PC-3 (cell line): ENCODE results near the gene EXOC6B. TPM values are rescaled to one million over a fixed set of nuclear protein-coding genes. Genes with fewer than 3 reads are reported as not detected.

Experiments
- ATAC-seq: fragments of 200-7000 bp; cut with Tn5 transposase; 2 replicates; pipeline ENCODE4 v1.9.1; 2020; ENCODE audit warnings: mild to moderate bottlenecking, moderate library complexity
- BruUV-seq: library from RNA; stranded (reverse); fragments of 400-500 nt; replicated peaks from 2 replicates; lab custom pipeline; 2021; lab: Mats Ljungman, UMichigan
- CTCF ChIA-PET: fragments of 300-600 bp; sonication (Branson Sonifier 250); formaldehyde crosslinking; loops from one replicate; lab custom pipeline; 2022; ENCODE audit warnings: antibody characterized with exemption; lab: Charles Lee
- POLR2A ChIA-PET: fragments of 300-600 bp; sonication (Branson Sonifier 250); formaldehyde crosslinking; loops from one replicate; lab custom pipeline; 2022; ENCODE audit warnings: antibody characterized with exemption; ENCODE audit not compliant: unreplicated experiment; lab: Charles Lee
- DNase-seq: peaks from one replicate; pipeline ENCODE4 v3.0.0-alpha.2; 2015
- H2AFZ ChIP-seq: fragments of 300-600 bp; sonication (generic); 2 replicates; pipeline ENCODE4 v1.6.0; 2016; ENCODE audit warnings: antibody characterized with exemption, low read length
- H3F3A ChIP-seq: fragments of 300-600 bp; sonication (generic); one replicate; pipeline ENCODE4 v1.6.0; 2017; ENCODE audit warnings: antibody characterized with exemption, low read length, control low read depth, mild to moderate bottlenecking; ENCODE audit not compliant: unreplicated experiment
- H3K27ac ChIP-seq: fragments of 300-600 bp; sonication (generic); 2 replicates; pipeline ENCODE4 v1.5.1; 2016; ENCODE audit warnings: mild to moderate bottlenecking, low read length
- H3K27me3 ChIP-seq: fragments of 300-600 bp; sonication (generic); 2 replicates; pipeline ENCODE4 v1.6.1; 2016; ENCODE audit warnings: low read length, mixed read lengths
- H3K36me3 ChIP-seq: fragments of 300-600 bp; sonication (generic); 2 replicates; pipeline ENCODE4 v1.6.1; 2016; ENCODE audit warnings: low read depth, mixed run types, low read length, mixed read lengths
- H3K4me1 ChIP-seq: fragments of 300-600 bp; sonication (generic); 2 replicates; pipeline ENCODE4 v1.5.1; 2016; ENCODE audit warnings: low read length; ENCODE audit not compliant: insufficient read depth
- H3K4me2 ChIP-seq: fragments of 300-600 bp; sonication (generic); 2 replicates; pipeline ENCODE4 v1.6.0; 2016; ENCODE audit warnings: low read length
- H3K4me3 ChIP-seq: fragments of 300-600 bp; sonication (generic); 2 replicates; pipeline ENCODE4 v1.5.1; 2016; ENCODE audit warnings: mild to moderate bottlenecking, low read length, mixed read lengths
- H3K79me2 ChIP-seq: fragments of 300-600 bp; sonication (generic); 2 replicates; pipeline ENCODE4 v1.6.1; 2017; ENCODE audit warnings: low read length, mixed read lengths
- H3K9ac ChIP-seq: fragments of 300-600 bp; sonication (generic); 2 replicates; pipeline ENCODE4 v1.6.0; 2016; ENCODE audit warnings: mild to moderate bottlenecking, low read length
- H3K9me2 ChIP-seq: fragments of 300-600 bp; sonication (generic); replicated peaks from 2 replicates; pipeline ENCODE4 v1.6.1; 2016; ENCODE audit warnings: mixed run types, low read length, mixed read lengths
- H3K9me3 ChIP-seq: fragments of 300-600 bp; sonication (generic); 2 replicates; pipeline ENCODE4 v1.6.1; 2016; ENCODE audit warnings: low read length, mixed read lengths
- H4K20me1 ChIP-seq: fragments of 300-600 bp; sonication (generic); 2 replicates; pipeline ENCODE4 v1.6.1; 2016; ENCODE audit warnings: low read length, mixed read lengths
- CTCF ChIP-seq: fragments of 300-600 bp; sonication (generic); conservative IDR thresholded peaks from 2 replicates; pipeline ENCODE4 v1.5.1; 2017; ENCODE audit warnings: antibody characterized with exemption, low read depth, mild to moderate bottlenecking, low read length
- EZH2 ChIP-seq: fragments of 300-600 bp; sonication (generic); IDR thresholded peaks from one replicate; pipeline ENCODE4 v1.6.1; 2017; ENCODE audit warnings: antibody characterized with exemption, mild to moderate bottlenecking, low read length; ENCODE audit not compliant: unreplicated experiment
- EZH2phosphoT487 ChIP-seq: fragments of 300-600 bp; sonication (generic); IDR thresholded peaks from 2 replicates; pipeline ENCODE4 v1.6.1; 2018; ENCODE audit warnings: mild to moderate bottlenecking, antibody characterized with exemption, low read length, borderline replicate concordance
- intact Hi-C: fragments of 100-400 bp; cut with micrococcal nuclease; formaldehyde crosslinking; loops from 2 replicates; pipeline ENCODE4 v1.9.0; 2023
- total RNA-seq: library from RNA; depleted of rRNA; stranded (reverse); fragments of >200 nt; gene quantifications from 2 replicates; pipeline ENCODE4 v1.2.3, GENCODE V29; 2014

The EXOC6B gene
- total RNA-seq, 1 experiment from 2014 or later: 13.9 TPM

GRCh38 chr2:72864500-72864899, 38.7 kb upstream of the EXOC6B start:
- Histone ChIP-seq H4K20me1 (no peaks in the 10 kb centered on the region), H3K9ac (no peak overlapping the region), H2AFZ (no peak overlapping the region), H3K27me3 (0 out of 2 replicates have a peak, but pooled peaks cover 1% of the 10 kb centered on the region), H3K4me2 (no peak overlapping the region), H3K9me3 (no peaks in the 10 kb centered on the region), H3F3A (no peaks in the 10 kb centered on the region), H3K9me2 (no peaks in the 10 kb centered on the region), H3K36me3 (no peaks in the 10 kb centered on the region), H3K79me2 (no peaks in the 10 kb centered on the region), H3K27ac (no peak overlapping the region), H3K4me3 (no peak overlapping the region), H3K4me1 (peaks cover 19% of the 10 kb centered on the region)
- CTCF ChIA-PET: no interaction called here
- no peak for TF ChIP-seq EZH2phosphoT487
- intact Hi-C loops: no loop called here
- peak; percentile 44 for ATAC-seq
- BruUV-seq: no TSS peak
- POLR2A ChIA-PET: no interaction called here
- peak; percentile 84 for DNase-seq

GRCh38 chr2:72863046-72863445, 37.2 kb upstream of the EXOC6B start:
- no peak for DNase-seq
- Histone ChIP-seq H3K27ac (no peak overlapping the region), H3K4me1 (peaks cover 19% of the 10 kb centered on the region), H3K9me3 (no peaks in the 10 kb centered on the region), H3K27me3 (0 out of 2 replicates have a peak, but pooled peaks cover 2% of the 10 kb centered on the region), H3K9me2 (no peaks in the 10 kb centered on the region), H3K4me3 (peak overlapping the region; percentile 71), H2AFZ (peak overlapping the region; percentile 98), H3F3A (no peaks in the 10 kb centered on the region), H3K4me2 (peak overlapping the region; percentile 99), H3K36me3 (no peaks in the 10 kb centered on the region), H3K79me2 (no peaks in the 10 kb centered on the region), H3K9ac (no peak overlapping the region), H4K20me1 (no peaks in the 10 kb centered on the region)
- BruUV-seq: no TSS peak
- CTCF ChIA-PET: interaction anchor here (0.5 to 1.0 kb wide), 7 partner anchors 24 to 451 kb away, joined by 3 to 5 read pairs (median 3); partner anchors contain the start of gene SPR
- POLR2A ChIA-PET: no interaction called here
- TF ChIP-seq EZH2: no peak
- TF ChIP-seq CTCF: no peak
- no peak for TF ChIP-seq EZH2phosphoT487
- intact Hi-C loops: loop anchor here (2.0 kb wide), 1 partner anchor 24 kb away; the partner anchor contains the start of gene SPR
- no peak for ATAC-seq

GRCh38 chr2:72862239-72862988, 36.6 kb upstream of the EXOC6B start:
- DNase-seq (peak; percentile 97), ATAC-seq (peak; percentile 96)
- no peaks in the 10 kb centered on the region for H3K9me3 ChIP-seq
- H3K27me3 ChIP-seq: 0 out of 2 replicates have a peak, but pooled peaks cover 7% of the 10 kb centered on the region
- H3K9ac ChIP-seq: no peak overlapping the region
- no peaks in the 10 kb centered on the region for H3K36me3 ChIP-seq
- intact Hi-C loops: loop anchor here (1.0 to 2.0 kb wide), 2 partner anchors 24 to 92 kb away; partner anchors contain the start of gene SPR
- peak overlapping the region; percentile 99 for H3K4me2 ChIP-seq
- peak overlapping the region; percentile 71 for H3K4me3 ChIP-seq
- POLR2A ChIA-PET: interaction anchor here (0.5 kb wide), 1 partner anchor 21 kb away, joined by 3 read pairs; no protein-coding TSS in a partner anchor
- H3F3A ChIP-seq: no peaks in the 10 kb centered on the region
- no peaks in the 10 kb centered on the region for H3K9me2 ChIP-seq
- no peak for TF ChIP-seq EZH2phosphoT487
- peak; percentile 97 for TF ChIP-seq CTCF
- no peak for TF ChIP-seq EZH2
- BruUV-seq: no TSS peak
- CTCF ChIA-PET: interaction anchor here (0.5 to 1.0 kb wide), 8 partner anchors 24 to 450 kb away, joined by 3 to 5 read pairs (median 3); partner anchors contain the start of gene SPR
- H2AFZ ChIP-seq: peak overlapping the region; percentile 98
- no peaks in the 10 kb centered on the region for H4K20me1 ChIP-seq
- H3K27ac ChIP-seq: no peak overlapping the region
- H3K79me2 ChIP-seq: no peaks in the 10 kb centered on the region
- peaks cover 19% of the 10 kb centered on the region for H3K4me1 ChIP-seq
